Keratinocyte (primary cell): Measurements from ENCODE around the gene DGCR6L. TPM values are rescaled to one million over a fixed set of nuclear protein-coding genes. Genes with fewer than 3 reads are reported as not detected.
"Not testable (repeated sequence)": the region's sequence is repeated elsewhere in the genome, so short reads cannot be mapped to it uniquely, and the experiment has no call there.

Source experiments
- DNase-seq: peaks from one replicate; pipeline ENCODE4 v3.0.0-alpha.2; 2011; ENCODE audit warnings: low read depth, missing footprints, low spot score
- FAIRE-seq: peaks from 2 replicates; lab custom pipeline; 2011; peaks lifted over from hg19 to GRCh38; lab: Jason Lieb, UNC
- H2AFZ ChIP-seq: 2 replicates; pipeline ENCODE4 v1.6.0; 2012; ENCODE audit warnings: low read length, control low read depth, inconsistent platforms; ENCODE audit not compliant: control insufficient read depth
- H3K27ac ChIP-seq: 2 replicates; pipeline ENCODE4 v1.5.1; 2011; ENCODE audit warnings: low read length; ENCODE audit not compliant: control insufficient read depth, insufficient read depth
- H3K27me3 ChIP-seq: 3 replicates; pipeline ENCODE4 v1.6.0; 2011; ENCODE audit warnings: low read length; ENCODE audit not compliant: control insufficient read depth, insufficient read depth; ENCODE audit errors: extremely low read depth
- H3K36me3 ChIP-seq, 2 experiments: 2 replicates in 1 of 2; 3 replicates in 1 of 2; pipeline ENCODE4 v1.5.1; 2011; ENCODE audit warnings: low read length in 2 of 2, mild to moderate bottlenecking in 1 of 2; ENCODE audit not compliant: control insufficient read depth in 2 of 2, insufficient read depth in 2 of 2; ENCODE audit errors: extremely low read depth in 1 of 2
- H3K4me1 ChIP-seq: 3 replicates; pipeline ENCODE4 v1.5.1; 2011; ENCODE audit warnings: low read length; ENCODE audit not compliant: control insufficient read depth, insufficient read depth; ENCODE audit errors: extremely low read depth
- H3K4me2 ChIP-seq: 3 replicates; pipeline ENCODE4 v1.6.0; 2011; ENCODE audit warnings: low read depth, low read length; ENCODE audit not compliant: control insufficient read depth, insufficient read depth; ENCODE audit errors: extremely low read depth
- H3K4me3 ChIP-seq, 3 experiments: fragments of 200-600 bp in 1 of 3; sonication (generic) in 1 of 3; 2 replicates in 2 of 3; 3 replicates in 1 of 3; pipeline ENCODE4 v1.5.1; 2011 to 2016; ENCODE audit warnings: low read length in 3 of 3, mild to moderate bottlenecking in 3 of 3, control low read depth in 2 of 3, inconsistent platforms in 1 of 3, low read depth in 1 of 3, mixed read lengths in 1 of 3, mixed run types in 1 of 3, moderate library complexity in 1 of 3; ENCODE audit not compliant: control insufficient read depth in 2 of 3, insufficient read depth in 2 of 3; ENCODE audit errors: extremely low read depth in 1 of 3
- H3K79me2 ChIP-seq: 2 replicates; pipeline ENCODE4 v1.6.0; 2012; ENCODE audit warnings: low read length; ENCODE audit not compliant: control insufficient read depth, insufficient read depth
- H3K9ac ChIP-seq: 3 replicates; pipeline ENCODE4 v1.6.0; 2011; ENCODE audit warnings: low read length; ENCODE audit not compliant: control insufficient read depth, insufficient read depth; ENCODE audit errors: extremely low read depth
- H3K9me1 ChIP-seq: 3 replicates; pipeline ENCODE4 v1.6.0; 2011; ENCODE audit warnings: low read length; ENCODE audit not compliant: control insufficient read depth, insufficient read depth; ENCODE audit errors: extremely low read depth
- H3K9me3 ChIP-seq: 2 replicates; pipeline ENCODE4 v1.5.1; 2012; ENCODE audit warnings: low read depth, low read length; ENCODE audit not compliant: control insufficient read depth
- H4K20me1 ChIP-seq: 3 replicates; pipeline ENCODE4 v1.6.0; 2011; ENCODE audit warnings: low read length; ENCODE audit not compliant: control insufficient read depth, insufficient read depth; ENCODE audit errors: extremely low read depth
- CTCF ChIP-seq, 3 experiments: IDR thresholded peaks in 1 of 3; conservative IDR thresholded peaks in 1 of 3; optimal IDR thresholded peaks in 1 of 3; 2 replicates in 2 of 3; 3 replicates in 1 of 3; pipeline versions ENCODE3 to v1.5.1; 2011; ENCODE audit warnings: low read length in 3 of 3, mild to moderate bottlenecking in 3 of 3, moderate library complexity in 2 of 3, control low read depth in 1 of 3, inconsistent platforms in 1 of 3; ENCODE audit not compliant: insufficient read depth in 2 of 3; ENCODE audit errors: extremely low read depth in 1 of 3
- EZH2 ChIP-seq: IDR thresholded peaks from one replicate; pipeline ENCODE4 v1.6.1; 2012; ENCODE audit warnings: inconsistent platforms, mild to moderate bottlenecking, low read length, moderate library complexity
- dilution Hi-C: fragments of 300-500 bp; cut with MboI; formaldehyde crosslinking; loops from one replicate; pipeline ENCODE4 v1.7.0; 2020; ENCODE audit warnings: low sequenced_read_pairs; ENCODE audit not compliant: extremely low pct_ligation_motif_present
- polyA plus RNA-seq, 5 experiments: library from polyadenylated mRNA; depleted of rRNA in 3 of 5; stranded (reverse) in 3 of 5; stranded (forward) in 1 of 5; unstranded in 1 of 5; fragments of >200 nt; gene quantifications; 1 replicate in 1 of 5; 2 replicates in 3 of 5; 3 replicates in 1 of 5; pipeline versions ENCODE4 v1.2.1 to v1.2.3, GENCODE V29; 2011 to 2012; ENCODE audit warnings: missing spikeins in 2 of 5, low read depth in 1 of 5, low replicate concordance in 1 of 5

DGCR6L gene
- polyA plus RNA-seq, 1 donor (not counting 4 experiments of a cell fraction or from before 2014, with no cell fraction given) = 19.2 TPM

GRCh38 chr22:20306646-20307447 lies 13.0 kb downstream of the DGCR6L start:
- H2AFZ ChIP-seq, H3K36me3 ChIP-seq, H3K4me2 ChIP-seq, FAIRE-seq, H4K20me1 ChIP-seq, DNase-seq, H3K27ac ChIP-seq, H3K9me3 ChIP-seq, dilution Hi-C loops, H3K4me3 ChIP-seq, H3K9ac ChIP-seq, H3K9me1 ChIP-seq, H3K27me3 ChIP-seq, H3K79me2 ChIP-seq: not testable (repeated sequence)
- H3K4me1 ChIP-seq = peaks cover 11% of the 10 kb centered on the region

- H4K20me1 ChIP-seq = no peaks in the 10 kb centered on the region
- TF ChIP-seq CTCF (optimal IDR thresholded peaks at IDR 0.05 in 1 of 3, IDR thresholded peaks at IDR 0.05 in 1 of 3, conservative IDR thresholded peaks at IDR 0.05 in 1 of 3; ENCODE audit: extremely low read depth in 1 of 3, insufficient read depth in 2 of 3, low read length in 3 of 3) (no peak), EZH2 (no peak)
- dilution Hi-C loops = no loop called here
Measured at GRCh38 chr22:20305894-20306645, 13.8 kb downstream of the DGCR6L start.

GRCh38 chr22:20305230-20305893 lies 14.5 kb downstream of the DGCR6L start:
- H3K4me3 ChIP-seq, H3K36me3 ChIP-seq, H3K9me1 ChIP-seq, H2AFZ ChIP-seq, H3K9me3 ChIP-seq, H4K20me1 ChIP-seq, dilution Hi-C loops, H3K27ac ChIP-seq, H3K79me2 ChIP-seq, H3K4me2 ChIP-seq, H3K9ac ChIP-seq, DNase-seq: not testable (repeated sequence)
- Histone ChIP-seq H3K27me3 (peaks cover 11% of the 10 kb centered on the region), H3K4me1 (peaks cover 11% of the 10 kb centered on the region)
- FAIRE-seq = peak; percentile 53

More at GRCh38 chr22:20305894-20306645, 13.8 kb downstream of the DGCR6L start:
- H3K9me3 ChIP-seq = no peaks in the 10 kb centered on the region
- DNase-seq (no peak), FAIRE-seq (no peak)
- H3K4me2 ChIP-seq = no peak overlapping the region
- no peak overlapping the region for H3K4me3 ChIP-seq
- H3K36me3 ChIP-seq = no peaks in the 10 kb centered on the region
- H3K79me2 ChIP-seq = no peaks in the 10 kb centered on the region
- peaks cover 11% of the 10 kb centered on the region for H3K4me1 ChIP-seq
- no peak overlapping the region for H2AFZ ChIP-seq
- no peak overlapping the region for H3K9ac ChIP-seq
- peaks cover 6% of the 10 kb centered on the region for H3K27me3 ChIP-seq
- no peak overlapping the region for H3K27ac ChIP-seq
- H3K9me1 ChIP-seq = no peaks in the 10 kb centered on the region
